OCI-M2 (cell line): ENCODE measurements around the gene TRAFD1.
"Not testable (repeated sequence)": the region's sequence is repeated elsewhere in the genome, so short reads cannot be mapped to it uniquely, and the experiment has no call there.

Experiments
- DNase-seq: peaks from one replicate; lab custom pipeline; 2025; ENCODE audit not compliant: unreplicated experiment; lab: John Stamatoyannopoulos, UW

The TRAFD1 gene

DNA sequence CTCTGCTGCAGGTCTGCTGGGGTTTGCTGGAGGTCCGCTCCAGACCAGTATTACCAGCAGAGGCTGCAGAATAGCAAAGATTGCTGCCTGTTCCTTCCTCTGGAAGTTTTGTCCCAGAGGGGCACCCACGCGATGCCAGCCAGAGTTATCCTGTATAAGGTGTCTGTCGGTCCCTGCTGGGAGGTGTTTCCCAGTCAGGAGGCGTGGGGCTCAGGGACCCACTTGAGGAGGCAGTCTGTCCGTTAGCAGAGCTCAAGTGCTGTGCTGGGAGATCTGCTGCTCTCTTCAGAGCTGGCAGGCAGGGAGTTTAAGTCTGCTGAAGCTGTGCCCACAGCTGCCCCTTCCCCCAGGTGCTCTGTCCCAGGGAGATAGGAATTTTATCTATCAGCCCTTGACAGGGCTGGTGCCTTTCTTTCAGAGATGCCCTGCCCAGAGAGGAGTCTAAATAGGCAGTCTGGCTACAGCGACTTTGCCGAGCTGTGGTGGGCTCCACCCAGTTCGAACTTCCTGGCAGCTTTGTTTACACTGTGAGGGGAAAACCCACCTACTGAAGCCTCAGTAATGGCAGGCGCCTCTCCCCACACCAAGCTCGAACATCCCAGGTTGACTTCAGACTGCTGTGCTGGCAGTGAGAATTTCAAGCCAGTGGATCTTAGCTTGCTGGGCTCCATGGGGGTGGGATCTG lies 33.2 kb downstream of the TRAFD1 start:
- DNase-seq: not testable (repeated sequence)

- DNase-seq: no peak
These were observed 33.8 kb downstream of the TRAFD1 start for GRCh38 chr12:112159146-112159541.

GRCh38 chr12:112160611-112161010 lies 35.3 kb downstream of the TRAFD1 start:
- DNase-seq: no peak

GRCh38 chr12:112161711-112162110 lies 36.4 kb downstream of the TRAFD1 start:
- DNase-seq: no peak

DNA sequence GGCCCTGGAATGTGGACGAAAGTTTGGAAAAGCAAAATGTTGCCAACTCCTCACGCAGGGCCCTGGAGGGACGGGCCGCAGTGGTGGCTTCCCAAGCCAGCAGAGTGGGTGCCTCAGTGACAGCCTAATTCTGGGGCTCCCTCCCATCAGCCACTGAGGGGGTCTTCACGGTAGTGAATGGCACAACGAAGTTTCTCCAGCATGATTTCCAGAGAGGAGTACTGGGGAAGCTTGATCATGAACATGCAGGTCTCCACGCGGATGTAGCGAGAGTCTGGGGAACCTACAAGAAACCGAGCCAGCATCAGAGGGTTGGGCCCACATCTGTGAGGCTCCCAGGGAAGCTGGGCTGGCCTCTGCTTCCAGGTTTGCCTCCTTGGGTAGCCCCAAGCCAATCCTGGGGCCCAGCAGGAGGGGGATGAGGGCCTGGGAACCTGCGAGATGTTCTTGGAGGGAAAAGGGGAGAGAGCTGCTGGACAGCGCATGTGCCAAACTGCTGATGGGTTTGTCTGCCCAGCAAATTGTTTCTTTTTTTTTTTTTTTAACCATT lies 37.0 kb downstream of the TRAFD1 start:
- no peak for DNase-seq

GRCh38 chr12:112163056-112163455 lies 37.7 kb downstream of the TRAFD1 start:
- DNase-seq: no peak

DNA sequence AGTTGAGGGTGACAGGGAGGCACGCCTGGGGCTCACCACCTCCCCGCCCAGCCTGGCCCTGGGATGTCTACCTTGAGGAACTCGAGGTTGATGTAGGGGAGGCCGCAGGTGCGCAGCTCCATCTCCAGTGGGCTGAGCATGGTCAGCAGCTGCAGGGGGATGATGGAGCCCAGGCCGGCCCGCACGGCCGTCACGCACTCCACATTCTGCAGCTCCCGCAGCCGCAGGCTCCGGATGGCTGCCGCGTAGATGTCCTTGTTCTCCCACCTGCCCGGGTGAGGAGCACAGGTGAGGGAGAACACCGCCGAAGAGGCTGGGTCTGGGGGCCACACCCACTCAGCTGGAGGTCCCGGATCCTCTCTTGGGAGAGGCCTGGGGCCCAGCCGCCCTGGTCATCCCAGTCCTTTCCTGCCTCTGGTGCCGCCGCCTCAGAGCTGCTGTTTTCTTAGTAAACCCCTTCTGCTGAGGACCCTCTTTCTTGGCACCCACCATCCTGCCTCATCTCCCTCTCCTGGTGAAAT lies 38.2 kb downstream of the TRAFD1 start:
- DNase-seq: no peak

- DNase-seq: no peak
These were observed 38.8 kb downstream of the TRAFD1 start for GRCh38 chr12:112164011-112164660.

- DNase-seq: no peak
These were observed 40.3 kb downstream of the TRAFD1 start for GRCh38 chr12:112165624-112166023.

DNA sequence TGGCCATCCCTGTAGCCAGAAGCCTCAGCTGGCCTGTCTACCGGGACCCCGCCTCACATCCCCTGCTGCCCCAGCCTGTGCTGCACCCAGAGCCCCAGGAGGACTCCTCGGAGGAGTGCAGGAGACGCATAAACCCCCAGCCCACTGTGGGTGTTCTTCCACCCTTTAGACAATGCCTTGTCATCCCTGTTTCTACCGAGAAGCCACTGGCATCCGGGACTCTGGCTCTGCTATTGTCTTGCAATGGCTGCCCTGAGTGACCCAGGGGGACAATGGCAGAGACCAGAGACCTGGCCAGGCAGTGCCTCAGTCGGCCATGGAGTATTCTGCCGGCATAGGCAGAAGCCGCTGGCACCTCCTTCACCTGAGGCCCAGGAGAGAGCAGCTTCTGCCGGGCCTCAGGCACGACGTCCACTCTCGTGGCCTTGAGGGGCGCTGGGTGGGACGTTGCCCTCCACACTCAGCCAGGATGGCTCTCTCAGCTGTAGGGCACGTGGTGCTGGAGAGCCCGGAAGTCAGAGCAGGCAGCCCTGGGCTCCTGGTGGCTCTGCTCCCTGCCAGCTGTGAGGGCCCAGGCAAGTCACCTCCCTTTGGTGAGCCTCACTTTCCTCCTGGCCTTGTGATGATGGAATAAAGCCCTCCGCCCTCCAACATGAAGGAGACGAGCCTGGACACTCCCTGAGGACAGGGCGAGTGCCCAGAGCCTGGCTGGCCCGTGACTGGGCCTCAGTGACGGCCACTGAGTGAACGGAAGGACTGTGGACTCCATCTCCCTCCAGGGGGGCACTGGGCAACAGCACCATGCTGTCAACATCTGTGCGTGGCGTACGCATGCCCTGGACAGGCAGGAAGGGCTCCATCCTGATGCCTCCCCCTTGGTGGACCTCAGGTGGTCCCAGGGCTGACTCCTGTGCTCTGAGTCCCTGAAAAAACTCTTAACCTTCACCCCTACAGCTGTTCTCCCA lies 41.0 kb downstream of the TRAFD1 start:
- DNase-seq: no peak

DNA sequence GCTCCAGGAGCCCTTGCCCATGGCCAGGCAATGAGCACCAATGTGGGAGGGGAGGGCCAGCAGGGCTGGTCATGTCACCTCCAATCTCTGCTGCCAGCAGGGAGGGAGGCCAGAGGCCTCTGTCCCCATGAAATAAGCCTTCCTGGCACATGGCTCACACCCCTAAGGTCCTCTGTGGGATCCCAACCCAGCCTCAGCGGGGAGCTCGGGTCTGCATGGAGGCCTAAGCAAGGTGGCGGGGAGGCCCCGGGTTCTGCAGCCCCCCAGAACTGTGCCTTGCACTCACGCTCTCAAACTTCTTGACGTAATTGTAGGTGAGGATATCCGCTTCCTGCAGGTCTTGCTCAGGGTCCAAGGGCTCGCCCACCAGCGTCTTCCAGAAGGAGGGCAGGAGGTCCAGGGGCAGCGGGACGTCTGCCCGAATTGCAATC lies 41.7 kb downstream of the TRAFD1 start:
- no peak for DNase-seq

- no peak for DNase-seq
These were observed 42.6 kb downstream of the TRAFD1 start for GRCh38 chr12:112167718-112168525.

DNA sequence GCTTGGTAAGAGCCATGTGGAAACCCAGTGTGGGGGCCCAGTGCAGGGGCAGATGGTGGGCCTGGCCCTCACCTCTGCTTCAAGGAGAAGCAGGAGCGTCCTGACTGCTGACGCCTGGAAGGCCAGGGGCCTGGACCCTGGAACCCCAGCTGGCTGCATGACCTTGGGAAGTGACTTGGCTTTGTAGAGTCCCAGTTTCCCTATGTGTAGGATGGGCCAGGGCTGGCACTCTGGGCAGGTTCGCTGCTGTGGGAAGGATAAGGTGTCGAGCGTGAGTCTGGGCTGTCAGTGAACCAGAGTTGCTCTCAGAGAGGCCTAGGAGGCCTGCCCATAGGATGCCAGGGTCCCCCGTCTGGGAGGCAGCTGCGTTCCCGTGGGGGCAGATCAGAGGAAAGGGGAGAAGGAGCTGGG lies 43.2 kb downstream of the TRAFD1 start:
- no peak for DNase-seq

DNA sequence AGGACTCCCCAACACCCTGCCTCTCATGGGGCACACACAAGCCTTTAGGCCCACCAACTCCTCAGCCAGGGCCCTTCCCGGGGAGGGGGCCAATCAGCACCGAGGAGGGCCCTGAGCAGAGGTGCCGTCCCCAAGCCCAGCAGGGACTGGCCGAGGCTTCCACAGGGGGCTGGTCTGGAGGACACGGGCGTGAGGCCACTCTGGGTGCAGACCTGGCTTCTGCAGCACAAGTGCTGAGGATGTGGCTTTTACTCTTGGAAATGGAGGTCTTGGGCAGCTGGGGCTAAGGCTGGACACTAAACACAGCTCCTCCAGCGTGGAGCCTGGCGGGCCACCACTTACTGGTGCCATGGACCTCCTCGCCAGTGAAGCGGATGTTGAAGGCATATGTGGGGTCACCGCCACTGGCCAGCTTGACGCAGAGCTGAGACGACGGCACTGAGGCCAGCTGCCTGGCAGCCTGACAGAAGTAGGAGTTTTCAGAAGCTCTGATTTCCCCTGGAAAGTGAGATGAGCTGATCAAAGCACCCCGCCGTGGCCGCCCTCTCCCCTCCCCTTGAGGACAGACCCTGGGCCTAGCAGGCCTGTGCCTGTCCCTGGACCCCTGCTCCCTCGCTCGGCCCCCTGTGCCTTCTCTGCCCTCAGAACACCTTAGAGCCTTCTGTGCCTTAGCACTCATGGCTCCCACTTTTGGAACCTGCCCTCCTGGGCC lies 44.0 kb downstream of the TRAFD1 start:
- no peak for DNase-seq

DNA sequence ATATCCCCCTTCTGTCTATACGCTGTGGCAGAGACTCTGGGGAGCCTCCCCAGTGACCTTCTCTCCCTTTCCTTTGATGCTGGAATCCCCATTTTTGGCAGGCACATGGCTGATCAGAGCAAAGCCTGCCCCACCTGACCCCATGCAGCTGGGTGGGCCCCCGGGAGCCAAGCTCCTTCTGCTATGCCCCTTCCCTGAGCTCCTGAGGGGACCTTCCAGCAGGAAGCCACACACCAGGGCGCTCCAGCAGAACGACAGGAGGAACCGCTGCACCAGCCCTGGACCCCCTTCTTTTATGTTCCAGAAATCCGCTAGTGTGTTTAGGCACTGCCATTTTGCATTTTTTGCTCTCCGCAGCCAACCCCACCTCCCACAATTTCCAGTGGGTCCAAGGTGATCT lies 44.6 kb downstream of the TRAFD1 start:
- no peak for DNase-seq

DNA sequence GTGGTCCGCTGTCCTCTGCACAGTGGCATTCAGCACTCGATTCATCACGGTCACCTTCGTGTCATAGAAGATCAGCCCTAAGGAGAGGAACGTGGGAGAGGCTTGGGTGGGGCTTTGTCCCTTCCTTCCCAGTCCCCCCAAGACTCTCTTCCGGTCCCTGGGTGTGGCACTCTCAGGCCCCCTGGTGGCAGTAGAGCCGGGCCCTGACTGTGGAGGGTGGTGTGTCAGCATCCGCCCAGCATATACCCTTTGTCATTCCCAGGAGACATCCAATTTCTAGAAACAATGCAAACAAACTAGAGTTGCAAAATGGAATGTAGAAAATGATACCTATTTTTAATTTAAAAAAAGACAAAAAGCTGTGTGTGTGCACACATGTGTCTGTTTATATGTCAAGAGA lies 45.0 kb downstream of the TRAFD1 start:
- no peak for DNase-seq

GRCh38 chr12:112170971-112171596 lies 45.7 kb downstream of the TRAFD1 start:
- no peak for DNase-seq

- no peak for DNase-seq
These were observed 47.4 kb downstream of the TRAFD1 start for GRCh38 chr12:112172556-112173324.
